Dermis blood vessel endothelial cell (primary cell): Measurements from ENCODE around the gene VEGFA. TPM values are rescaled to one million over a fixed set of nuclear protein-coding genes. Genes with fewer than 3 reads are reported as not detected.

Experiments used
- DNase-seq: peaks from one replicate; pipeline ENCODE4 v3.0.0; 2010
- total RNA-seq: library from RNA; depleted of rRNA; stranded (reverse); fragments of >200 nt; gene quantifications from 2 replicates; pipeline ENCODE4 v1.2.3, GENCODE V29; 2014

VEGFA gene
- total RNA-seq, 1 donor from 2014 or later = 10.9 TPM

DNA sequence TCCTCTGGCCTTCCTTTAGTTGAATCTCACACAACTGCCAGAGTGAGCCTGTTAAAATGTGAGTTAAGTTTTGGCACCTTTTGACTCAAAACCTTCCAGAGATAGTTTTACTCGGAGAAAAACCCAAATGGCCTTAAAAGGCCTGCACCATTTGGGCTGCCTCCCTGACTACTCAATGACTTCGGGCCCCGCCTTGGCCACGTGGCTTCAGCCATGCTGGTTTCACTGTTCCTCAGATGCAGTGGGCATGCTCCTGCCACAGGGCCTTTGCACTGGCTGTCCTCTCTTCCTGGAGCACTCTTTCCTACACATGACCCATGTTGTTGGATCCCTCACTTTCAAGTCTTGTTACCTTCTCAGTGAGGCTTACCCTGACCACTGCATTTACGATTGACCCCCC, 18.3 kb downstream of the VEGFA start:
- DNase-seq = no peak

DNA sequence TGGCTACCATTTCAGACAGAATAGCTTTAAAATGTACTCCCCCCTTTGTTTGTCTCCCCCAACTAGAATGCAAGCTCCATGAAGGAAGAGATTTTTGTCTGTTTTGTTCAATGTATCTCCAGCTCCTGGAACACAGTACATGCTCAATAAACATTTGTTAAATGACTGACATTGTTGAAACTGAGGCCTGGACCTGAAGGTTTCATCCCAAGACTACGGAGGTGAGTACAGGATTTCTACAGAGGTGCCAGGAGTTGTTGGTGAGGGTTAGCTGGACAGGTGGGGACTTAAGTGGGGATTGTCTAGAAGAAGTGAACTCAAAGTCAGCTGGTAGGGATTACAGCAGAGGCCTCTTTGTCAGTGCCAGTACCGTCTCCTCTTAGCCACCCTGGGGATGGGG, 19.4 kb downstream of the VEGFA start:
- DNase-seq = no peak

- DNase-seq = no peak
Measured at GRCh38 chr6:43790031-43790430, 20.0 kb downstream of the VEGFA start.

- DNase-seq = no peak
Measured at GRCh38 chr6:43791745-43792422, 21.9 kb downstream of the VEGFA start.

DNA sequence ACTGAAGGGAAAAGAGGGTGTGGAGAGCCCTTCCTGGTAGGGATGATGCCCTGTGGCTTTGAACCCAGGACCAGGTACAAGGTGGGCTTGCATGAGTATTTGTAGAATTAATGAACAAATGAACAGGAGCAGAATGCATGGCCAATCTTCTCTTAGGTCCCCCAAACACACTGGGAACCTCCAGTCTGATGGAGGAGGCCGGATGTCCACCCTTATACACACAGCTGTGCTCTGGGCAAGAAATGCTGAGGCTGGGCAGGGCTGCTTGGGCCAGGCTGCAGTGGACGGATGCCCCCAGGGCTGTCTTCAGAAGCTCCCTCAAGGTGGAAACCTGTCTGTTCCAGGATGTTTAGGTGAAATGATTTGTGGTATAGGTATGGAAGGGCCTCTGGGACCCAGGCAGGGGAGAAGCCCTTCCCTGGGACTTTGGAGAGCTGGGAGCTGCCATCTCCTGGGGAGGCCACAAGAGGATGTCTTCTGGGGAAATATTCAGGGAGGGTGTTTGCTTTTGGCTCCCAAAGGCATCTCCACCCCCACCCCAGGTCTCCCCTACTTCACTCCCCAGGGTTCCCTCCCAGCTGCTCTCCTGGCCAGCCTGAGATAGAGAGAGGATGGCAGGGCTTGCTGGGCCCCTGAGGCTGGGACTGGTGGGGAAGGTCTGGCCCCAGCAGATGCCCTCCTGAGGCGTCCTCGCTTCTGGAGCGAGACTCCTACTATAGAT, 23.3 kb downstream of the VEGFA start:
- DNase-seq = no peak

DNA sequence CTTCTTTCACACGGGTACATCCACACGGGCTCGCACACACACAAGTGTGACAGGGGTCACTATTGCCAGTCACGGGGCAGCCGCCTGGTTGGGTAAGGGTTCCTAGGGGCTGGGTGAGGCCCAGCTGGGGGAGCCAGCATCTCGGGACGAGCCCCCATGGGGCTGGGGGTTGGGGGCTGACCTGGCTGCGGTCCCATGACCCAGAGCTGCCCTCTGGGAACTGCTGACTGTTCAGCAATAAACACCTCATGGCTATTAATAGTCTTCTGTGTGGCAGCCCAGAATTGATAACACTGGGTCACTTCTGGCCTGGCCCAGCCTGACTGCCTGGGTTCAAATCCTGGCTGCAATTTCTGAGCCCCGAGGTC, 23.8 kb downstream of the VEGFA start:
- DNase-seq = no peak

GRCh38 chr6:43795421-43795820, 25.4 kb downstream of the VEGFA start:
- DNase-seq = no peak

DNA sequence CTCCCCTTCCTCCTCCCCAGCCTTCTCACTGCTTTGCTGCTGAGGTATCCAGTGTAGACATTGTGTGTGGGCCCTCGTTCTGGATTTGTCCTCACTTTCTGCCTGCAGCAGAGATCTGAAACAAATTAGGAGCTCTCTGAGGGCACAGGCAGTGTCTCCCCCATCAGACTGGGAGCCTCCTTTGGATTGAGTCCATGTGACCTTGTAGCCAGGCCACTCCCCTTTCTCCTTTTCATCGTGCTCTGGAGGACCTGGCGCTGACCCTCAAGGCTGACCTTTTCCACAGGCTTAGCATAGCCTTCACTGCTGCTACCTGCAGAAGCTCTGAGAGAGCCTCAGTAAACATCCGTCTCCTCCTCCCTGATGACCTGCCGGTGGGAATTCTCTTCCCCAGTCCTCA, 26.2 kb downstream of the VEGFA start:
- no peak for DNase-seq

DNA sequence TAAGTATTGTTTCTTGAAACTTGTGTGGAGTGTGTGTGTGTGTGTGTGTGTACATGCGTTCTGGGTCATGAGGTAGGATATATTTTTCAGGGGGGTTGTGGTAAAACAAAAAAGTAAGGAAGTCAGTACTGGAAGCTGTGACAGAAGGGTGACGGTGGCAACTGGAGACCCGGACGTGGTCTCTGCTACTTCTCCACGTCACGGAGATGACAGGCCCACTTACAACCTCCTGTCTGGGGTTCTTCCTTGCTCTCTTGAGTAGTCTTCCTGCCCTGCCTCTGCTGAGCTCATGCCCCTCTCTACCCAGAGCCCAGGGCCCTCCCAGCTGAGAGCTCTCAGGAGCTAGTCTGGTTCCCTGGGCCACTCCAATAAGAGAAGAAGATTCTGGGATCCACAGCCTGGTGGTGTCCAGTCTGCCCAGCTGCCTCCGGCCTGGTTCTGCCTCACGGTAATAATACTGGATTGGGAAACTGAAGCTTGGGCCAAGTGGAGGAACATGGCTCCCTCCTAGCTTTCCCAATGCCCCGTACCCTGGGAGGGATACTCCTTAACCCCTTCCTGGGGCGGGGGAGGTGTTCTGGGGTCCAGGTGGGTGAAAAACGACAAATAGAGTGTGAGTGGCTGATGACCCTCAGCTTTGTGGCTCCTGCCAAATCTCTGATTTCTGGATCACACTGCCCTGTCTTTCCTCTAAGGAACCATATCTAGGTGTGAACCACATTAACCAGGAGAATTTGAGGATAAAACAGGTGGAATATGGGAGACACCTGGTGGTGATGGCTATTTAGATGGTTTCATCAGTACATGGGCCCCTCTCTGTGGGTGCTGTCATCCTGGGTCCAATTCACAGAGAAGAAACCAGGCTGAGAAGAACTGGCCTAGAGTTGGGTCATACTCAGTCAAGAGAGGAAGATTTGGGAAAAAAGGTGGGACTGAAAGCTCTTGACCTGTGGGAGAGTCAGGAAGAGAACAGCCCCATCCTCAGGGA, 27.2 kb downstream of the VEGFA start:
- DNase-seq = no peak

GRCh38 chr6:43797919-43798318, 27.9 kb downstream of the VEGFA start:
- DNase-seq = no peak

DNA sequence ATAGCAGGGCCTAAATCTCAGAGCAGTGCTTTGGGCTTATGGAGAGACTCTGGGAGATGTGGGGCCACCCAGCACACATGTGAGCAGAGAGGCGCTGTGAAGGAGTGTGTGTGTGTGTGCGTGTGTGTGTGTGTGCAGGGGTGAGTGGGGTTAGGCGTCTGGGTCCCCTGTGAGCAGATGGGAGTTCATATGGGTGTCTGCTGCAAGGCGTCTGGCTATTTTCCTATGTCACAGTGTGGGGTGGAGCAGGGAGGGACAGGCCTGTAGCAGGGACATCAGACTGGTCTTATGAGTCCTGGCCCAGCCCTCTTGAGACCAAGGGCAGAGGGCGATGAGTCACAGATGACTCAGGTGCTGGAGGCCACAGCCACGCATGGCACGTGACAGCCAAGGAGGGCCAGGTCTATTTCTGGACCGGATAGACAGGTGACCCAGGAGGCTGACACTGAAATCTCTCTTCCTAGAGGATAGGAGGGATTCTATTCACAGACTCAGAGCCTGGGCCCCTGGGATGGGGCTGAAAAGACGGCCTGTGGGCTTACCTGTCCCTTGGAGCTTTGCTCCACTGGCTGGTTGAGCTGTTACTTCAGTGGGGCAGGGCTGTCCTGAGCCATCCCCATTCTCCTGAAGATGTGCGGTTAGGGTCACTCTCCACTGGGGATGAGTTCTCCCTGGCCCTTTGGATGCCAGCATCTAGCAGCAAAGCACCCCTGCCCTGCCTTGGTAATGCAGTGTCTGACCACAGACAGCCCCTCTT, 28.9 kb downstream of the VEGFA start:
- peak; percentile 67 for DNase-seq

- no peak for DNase-seq
Measured at GRCh38 chr6:43799551-43800297, 29.7 kb downstream of the VEGFA start.

- DNase-seq = no peak
Measured at GRCh38 chr6:43800298-43800623, 30.2 kb downstream of the VEGFA start.

GRCh38 chr6:43800746-43801494, 30.9 kb downstream of the VEGFA start:
- no peak for DNase-seq

DNA sequence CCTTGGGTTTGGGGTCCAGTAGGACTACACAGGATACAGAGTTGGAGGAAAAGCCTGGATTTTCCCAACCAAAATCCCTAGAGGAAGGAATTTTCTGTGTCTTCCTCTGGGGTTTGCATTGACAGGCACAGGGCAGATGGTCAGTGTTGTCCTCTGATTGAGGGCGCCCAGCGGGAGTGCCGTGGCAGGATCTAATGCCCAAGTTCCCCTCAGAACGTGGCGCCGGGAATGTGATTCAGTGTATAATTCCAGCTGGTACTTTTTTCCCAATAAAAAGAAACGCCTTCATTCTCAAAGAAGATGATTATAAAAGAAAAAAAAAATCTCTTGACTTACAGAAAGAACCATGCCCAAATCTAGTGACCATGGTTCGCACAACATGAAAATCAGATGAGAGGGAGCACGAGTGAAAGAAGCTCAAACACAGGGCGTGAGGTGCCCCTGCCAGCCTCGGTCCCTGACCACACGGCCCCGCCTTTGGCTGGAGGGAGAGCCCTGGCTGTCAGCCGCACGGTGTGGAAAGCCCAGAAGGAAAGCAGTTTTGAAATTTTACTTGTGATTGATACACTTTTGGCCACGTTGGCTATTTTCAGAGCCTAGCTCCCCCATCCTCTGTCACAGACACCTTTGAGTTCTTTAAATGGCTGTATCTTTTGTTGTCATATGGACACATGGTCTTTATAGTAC, 31.6 kb downstream of the VEGFA start:
- DNase-seq = no peak

DNA sequence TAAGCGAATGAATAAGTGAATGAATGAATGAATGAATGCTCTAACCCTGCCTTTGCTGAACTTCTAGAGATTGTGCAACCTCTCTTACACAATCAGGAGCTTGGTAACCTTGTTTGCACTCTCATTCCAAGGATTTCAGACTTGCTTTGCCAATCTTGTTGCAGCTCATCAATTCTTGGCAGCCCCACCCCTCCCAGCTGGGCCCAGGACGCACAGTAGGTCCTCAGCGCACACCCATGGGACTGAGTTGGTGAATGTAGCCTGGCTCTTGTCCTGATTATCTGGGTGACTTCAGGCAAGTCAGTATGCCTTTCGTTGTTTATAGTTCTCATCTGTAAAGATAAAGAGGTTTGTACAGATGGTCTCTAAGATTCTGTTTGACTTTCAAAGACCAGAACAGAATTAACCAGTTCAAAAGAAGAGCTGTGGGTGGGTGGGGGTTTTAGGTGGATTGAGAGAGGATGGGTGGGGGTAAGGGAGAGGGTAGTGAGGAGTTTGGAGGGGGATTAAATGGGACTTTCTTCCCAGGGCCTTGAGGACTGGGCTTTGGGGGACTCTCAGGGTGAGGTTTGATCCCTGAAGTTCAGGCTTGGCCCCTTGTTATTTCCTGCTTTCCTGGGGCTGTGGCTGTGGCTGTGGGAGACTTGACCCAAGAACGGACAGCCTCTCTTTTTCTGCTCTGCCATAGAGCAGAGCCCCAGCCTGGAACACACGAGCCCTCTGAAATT, 33.2 kb downstream of the VEGFA start:
- DNase-seq = no peak

- DNase-seq = no peak
Measured at GRCh38 chr6:43803783-43804549, 34.0 kb downstream of the VEGFA start.

DNA sequence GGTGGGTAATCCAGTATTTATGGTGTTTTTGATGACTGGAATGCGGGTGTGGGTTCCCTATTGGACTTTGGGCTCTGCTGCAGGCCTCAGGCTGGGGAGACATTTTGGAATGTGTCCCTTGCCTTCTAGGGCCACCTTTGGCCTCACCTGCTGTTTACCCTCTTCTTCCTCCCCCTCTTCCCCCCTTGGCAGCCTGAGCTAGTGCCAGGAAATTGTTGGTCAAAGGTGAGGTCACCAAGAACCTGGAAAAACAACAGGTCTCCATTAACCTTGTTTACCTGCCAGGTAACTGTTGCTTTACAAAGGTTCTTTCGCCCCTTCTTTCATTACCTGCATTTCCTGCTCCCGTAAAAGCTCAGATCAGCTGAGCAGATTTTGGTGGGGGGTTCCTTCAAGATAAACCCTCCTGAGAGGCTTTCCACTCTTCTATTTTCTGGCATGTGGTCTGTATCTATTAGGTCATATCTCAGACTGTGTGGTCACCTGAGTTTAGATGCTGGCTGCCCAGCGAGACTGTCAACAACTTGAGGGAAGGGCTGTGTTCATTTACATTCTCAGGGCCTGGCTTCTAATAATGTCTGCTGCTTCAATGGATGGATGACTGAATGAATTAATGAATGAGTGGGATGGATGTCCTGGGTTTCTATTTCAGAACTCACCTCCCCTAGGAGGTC, 34.7 kb downstream of the VEGFA start:
- no peak for DNase-seq

DNA sequence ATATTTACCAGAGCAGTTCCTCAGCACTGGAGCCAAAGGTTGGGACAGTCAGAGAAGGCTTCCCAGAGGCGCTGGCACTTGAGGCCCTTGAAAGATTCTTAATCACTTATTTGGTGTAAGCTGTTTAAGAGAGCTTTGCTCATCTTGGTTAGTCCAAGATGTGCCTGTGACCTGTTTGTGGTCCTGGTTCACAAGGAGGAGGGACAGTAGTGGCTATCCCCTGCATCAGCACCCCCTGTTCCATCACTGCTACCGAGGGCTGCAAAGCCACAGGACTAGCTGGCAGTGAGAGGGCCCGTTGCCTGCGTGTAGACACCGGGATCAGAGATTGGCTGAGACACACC, 35.7 kb downstream of the VEGFA start:
- DNase-seq = no peak
